ENCODE results near the gene TXNL4B.
A peak's percentile ranks its signal among the peaks of the same experiment; 100 is the strongest.

TXNL4B gene

GRCh38 chr16:72093448-72094265 lies at the start of gene TXNL4B, which contains the start of gene DHX38:
Gene TXNL4B (minus strand): TSS chr16:72093620. CDS start chr16:72090749, 2,871 bp downstream.
Gene DHX38 (plus strand): TSS chr16:72093847. CDS start chr16:72096158, 2,311 bp downstream.
- peak; percentile 89 for DNase-seq

DNA sequence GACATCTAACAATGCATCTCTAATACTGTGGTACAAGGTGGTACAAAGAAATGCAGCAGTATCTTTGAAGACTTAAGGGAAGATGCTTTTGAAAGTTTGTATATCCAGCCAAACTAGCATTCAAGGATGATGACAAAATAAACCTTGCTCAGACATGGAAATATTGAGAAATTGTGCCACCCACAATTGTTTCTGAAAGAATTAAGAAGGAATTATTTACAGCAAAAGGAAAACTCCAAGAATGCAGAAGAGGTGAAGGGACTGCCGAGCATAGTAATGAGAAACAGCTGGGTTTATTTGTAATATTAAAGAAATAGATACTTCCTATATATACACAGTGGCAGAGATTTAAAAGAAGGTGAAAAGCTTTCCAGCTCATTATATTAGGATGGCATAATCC lies 49.1 kb upstream of the TXNL4B start:
- DNase-seq = no peak

GRCh38 chr16:72139908-72140307 lies 46.5 kb upstream of the TXNL4B start:
- DNase-seq = no peak

GRCh38 chr16:72138064-72138572 lies 44.7 kb upstream of the TXNL4B start:
- no peak for DNase-seq

DNA sequence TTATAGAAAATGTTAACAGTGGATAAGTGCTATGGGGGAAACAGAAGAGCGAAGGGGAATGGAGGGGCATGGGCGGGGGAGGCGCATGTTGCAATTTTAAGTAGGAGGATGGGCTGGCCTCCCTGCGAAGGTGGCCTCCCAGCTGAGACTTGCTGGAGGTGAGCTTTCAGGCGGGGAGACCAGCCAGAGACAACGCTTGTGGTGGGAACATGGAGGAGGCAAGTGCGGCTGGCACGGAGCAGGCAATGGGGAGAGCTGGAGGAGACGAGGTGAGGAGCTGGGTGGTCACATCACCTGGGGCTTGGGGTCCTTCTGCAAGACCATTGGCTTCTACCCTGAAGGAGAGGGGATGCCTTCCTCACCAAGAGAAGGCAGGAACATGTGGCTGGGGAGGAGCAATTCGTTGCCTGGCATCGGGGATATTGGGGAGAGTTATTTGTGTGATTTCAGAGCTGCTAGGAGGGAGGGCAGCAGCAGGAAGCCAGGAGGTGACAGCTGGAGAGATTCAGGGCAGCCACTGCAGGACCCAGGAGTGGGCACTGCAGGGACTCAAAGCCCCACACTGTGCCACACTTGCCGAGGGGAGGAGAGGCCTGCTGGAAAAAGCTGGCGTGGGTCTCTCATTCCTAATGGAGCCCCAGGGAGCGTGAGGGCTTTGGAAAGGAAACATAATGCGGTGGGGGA lies 44.1 kb upstream of the TXNL4B start:
- no peak for DNase-seq

- DNase-seq = no peak
Measured at GRCh38 chr16:72134507-72134906, 41.1 kb upstream of the TXNL4B start.

DNA sequence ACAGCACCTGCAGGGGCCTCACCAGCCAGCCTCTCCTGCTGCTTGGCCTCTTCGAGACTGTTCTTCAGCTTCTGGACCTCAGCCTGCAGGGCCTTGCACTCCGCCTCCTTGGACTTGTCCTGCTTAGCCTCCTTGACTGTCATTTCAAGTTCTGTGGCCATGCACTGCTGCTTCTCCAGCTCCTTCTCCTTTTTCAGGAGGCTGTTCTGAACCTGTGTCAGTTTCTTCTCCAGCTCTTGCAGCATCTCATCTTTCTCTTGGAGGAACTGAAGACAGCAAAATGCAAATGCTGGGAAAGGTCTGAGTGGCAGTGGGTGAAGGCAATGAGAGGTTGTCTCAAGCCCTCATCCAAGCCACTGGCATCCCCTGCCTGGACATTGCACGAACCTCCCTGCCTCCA lies 39.3 kb upstream of the TXNL4B start:
- DNase-seq = no peak

DNA sequence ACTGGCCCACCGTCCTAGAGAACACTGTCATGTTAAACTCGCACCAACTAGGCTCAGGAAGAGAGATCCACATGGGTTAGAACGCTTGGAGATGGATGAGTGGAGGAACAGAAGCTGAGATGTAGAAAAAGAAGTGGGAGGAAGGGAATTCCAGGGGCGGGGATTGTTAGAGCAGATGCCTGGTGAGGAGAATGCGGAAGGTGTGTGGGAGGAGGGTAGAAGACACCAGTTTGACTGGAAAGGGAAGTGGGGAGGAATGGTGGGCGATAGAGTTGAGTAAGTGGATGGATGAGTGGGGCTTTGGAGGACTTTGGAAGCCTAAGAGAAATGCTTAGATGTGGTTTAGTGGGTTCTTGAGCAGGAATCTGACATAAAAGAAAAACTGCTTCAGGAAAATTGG lies 37.6 kb upstream of the TXNL4B start:
- DNase-seq = no peak

DNA sequence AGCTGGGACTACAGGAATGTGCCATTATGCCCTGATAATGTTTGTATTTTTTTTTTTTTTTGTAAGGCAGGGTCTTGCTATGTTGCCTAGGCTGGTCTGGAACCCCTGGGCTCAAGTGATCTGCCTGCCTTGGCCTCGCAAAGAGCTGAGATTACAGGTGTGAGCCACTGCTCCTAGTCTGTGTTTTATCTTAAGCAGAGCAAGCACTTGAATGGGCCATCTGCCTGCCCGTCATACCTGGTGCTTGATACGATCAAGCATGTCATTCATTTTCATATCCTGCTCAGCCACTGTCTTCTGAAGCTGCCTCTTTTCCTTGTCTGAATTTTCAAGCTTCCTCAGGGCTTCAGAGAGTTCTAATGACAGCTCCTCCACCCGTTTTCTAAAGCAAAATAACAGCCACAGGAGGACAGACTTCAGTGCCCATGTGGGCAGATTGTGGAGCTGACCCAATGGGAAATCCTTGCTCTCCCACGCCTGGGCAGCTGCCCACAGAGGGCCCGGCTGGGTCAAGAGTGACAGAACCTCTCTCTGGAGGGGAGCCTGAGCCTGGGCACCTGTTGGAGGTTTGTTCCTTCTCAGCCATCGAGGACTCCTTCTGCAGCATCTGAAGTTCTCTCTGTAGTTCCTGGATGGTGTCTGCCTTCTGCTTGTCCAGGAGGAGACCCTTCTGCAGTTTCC lies 36.7 kb upstream of the TXNL4B start:
- DNase-seq = no peak

- no peak for DNase-seq
Measured at GRCh38 chr16:72128701-72129100, 35.3 kb upstream of the TXNL4B start.

DNA sequence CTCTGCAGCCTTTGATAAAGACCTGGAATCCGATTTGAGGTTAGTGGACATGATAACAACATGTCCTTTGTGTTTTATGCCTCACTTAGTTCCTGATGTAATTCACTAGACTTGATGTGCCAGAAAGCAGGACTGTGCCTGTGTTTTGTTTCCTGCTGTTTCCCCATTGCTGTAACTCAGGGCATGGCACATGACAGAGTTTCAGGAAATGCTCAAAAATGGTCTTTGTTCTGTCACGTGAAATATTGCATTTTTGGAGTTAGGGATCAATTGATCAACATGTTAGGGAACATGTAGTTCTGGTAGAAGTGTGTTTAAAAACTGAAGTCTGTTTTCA lies 33.0 kb upstream of the TXNL4B start:
- DNase-seq = no peak

DNA sequence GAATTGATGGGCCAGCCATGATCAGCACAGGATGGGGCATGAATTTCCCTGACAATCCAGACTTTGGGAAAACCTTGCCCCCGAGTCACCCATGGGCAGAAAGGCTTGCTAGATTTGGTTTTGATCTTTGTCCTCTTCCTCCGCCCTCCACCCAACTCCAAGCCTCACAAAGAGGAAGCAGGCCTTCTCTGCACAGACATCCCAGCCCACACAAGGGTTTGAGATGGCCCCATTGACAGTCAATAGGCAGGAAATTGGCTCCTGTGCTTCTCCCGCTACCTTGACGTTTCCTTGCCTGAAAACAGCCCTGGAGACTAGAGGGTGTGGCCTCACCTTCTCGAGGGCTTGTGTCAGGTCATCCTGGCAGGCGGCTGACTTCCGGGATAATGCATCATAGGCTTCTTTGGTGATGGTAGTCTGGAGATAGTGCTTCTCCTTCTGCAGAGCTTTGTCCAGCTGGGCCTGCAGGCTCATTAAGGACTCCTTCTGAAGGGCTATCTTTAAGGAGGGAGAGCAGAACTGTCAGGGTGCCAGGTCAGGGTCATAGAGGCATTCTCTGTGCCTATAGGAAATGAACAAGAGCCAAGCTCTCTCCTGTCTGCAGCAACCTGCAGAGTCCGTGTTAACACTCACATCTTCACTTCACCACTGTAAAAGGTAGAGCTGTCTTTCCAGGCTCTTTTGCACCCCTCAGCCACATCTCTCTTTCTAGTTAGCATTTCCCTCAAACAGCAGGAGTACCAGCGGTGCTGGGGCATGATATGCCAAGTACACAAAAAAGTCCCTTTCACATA lies 32.4 kb upstream of the TXNL4B start:
- DNase-seq = no peak

GRCh38 chr16:72124761-72125634 lies 31.6 kb upstream of the TXNL4B start:
- no peak for DNase-seq

DNA sequence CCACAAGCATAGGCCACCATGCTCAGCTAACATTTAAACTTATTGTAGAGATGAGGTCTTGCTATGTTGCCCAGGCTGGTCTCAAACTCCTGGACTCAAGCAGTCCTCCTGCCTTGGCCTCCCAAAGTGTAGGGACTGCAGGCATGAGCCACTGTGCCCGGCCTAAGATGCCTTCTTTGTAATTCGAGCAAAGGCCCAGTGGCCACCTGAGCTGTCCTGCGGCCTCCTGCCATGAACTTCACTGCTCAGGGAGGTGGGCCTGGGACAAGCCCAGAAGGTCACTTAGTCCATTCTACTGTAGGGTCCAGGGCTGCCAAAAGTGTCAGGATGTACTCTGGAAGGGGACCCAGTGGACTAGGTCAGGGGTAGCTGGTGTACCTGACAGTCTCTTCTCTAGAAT lies 30.7 kb upstream of the TXNL4B start:
- no peak for DNase-seq

GRCh38 chr16:72123426-72123825 lies 30.0 kb upstream of the TXNL4B start:
- DNase-seq = no peak

GRCh38 chr16:72122916-72123315 lies 29.5 kb upstream of the TXNL4B start:
- no peak for DNase-seq

DNA sequence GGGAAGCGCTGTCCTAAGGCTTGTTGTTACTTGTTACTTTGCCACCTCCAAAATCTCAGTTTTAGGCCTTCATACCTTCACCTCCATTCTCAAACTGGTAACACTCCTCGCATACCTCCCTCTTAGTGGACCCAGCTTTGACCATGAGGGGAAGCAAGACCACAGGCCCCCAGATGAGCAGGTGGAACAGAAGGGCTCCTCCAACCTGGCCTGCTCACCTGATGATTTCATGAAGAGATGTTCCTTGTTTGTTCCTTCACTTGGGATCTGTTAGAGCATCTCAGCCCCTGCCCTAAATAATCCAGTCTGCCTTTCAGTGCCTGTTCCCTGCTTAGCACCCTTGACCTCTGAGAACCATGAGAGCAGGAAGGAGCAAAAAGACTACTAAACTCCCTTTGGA lies 28.9 kb upstream of the TXNL4B start:
- DNase-seq = no peak

- no peak for DNase-seq
Measured at GRCh38 chr16:72120026-72120425, 26.6 kb upstream of the TXNL4B start.

DNA sequence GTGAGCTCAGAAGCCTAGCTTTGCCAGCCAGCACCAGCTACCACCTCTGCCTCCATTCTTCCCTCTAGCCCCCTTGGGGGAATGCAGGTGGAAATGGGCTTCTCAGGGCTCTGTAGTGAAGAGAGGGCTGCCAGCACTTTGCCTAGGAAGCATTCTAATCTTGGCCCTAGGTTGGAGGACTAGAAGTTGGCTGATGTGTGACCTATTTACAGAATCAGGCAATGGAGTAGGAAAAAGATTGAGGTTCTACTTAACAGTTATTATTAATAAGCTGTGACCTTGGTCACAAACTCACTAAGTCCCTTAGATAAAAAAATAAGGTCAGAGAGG lies 20.2 kb upstream of the TXNL4B start:
- no peak for DNase-seq

DNA sequence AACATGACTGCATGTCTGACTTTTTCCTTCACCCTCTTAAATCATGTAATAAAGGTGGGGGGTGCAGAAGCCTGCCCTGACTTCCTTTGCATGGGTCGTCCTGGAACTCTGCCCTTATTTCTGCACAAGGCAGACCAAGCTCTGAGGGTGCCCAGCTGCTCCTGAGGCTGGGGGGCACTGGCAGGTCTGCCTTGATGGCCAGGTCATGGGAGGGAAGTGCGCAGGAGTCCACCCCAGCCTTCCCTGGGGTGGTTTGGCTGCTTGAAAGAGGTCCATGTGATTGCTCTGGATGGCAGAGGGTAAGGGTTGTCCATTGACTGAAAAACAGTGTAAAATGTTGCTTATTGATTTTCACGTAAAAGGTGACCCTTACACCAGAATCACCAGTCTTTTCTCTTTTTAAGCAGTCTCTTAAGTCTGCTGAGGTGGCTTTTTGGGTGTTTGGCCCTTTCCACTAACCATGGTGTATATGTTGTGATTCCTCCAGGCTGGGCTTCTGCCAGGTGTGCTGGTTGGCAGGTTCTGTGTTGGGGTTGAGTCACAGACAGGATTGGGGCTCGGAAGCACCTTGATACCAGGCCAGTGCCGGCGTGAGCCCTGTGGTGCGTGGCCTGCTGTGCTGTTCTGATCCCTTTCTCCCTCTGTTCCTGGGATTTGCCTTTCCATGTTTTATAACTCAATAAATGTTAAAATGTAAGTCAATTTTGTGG lies 19.6 kb upstream of the TXNL4B start:
- DNase-seq = no peak

GRCh38 chr16:72112452-72112792 lies 19.0 kb upstream of the TXNL4B start:
- no peak for DNase-seq
